ENCODE data around the gene IDH3G.

DNA sequence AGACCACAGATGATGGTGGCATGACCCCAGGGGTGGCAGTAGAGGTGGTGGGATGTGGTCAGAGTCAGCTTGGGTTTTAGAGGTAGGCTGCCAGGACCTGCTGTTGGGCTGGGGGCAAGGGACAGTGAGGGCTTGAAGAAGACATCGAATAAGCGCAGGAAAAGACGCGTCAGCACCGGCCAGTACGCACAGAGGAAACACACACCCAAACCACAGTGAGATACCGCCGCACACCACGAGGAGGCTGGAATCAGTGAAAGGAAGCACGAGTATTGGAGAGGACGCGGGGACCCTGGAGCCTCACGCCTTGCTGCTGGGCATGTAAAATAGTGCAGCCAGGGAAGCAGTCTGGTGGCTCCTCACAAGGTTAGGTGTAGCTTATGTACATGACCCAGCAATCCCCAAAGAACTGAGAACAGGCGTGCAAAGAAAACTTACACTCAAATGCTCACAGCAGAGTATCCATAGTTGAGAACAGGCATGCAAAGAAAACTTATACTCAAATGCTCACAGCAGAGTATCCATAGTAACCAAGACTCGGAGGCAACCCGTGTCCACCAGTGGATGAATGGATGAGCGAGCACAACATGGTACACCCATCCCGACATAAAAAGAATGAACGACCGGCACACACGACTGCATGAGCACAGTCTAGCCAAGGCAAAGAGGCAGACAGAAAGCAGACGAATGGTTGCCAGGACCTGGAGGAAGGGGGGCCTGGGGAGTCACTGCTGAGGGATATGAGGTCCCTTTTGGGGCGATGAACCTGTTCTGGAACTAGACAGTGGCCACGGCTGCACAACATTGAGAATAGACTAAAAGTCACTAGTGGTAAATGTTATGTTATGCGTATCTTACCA lies 22.9 kb upstream of the IDH3G start:
- no peak for TF ChIP-seq GATA2 (IDR thresholded peaks at IDR 0.05; ENCODE audit: low read depth, low read length)
- TF ChIP-seq GATA3 (IDR thresholded peaks at IDR 0.05; ENCODE audit: low read depth, low read length): no peak
